GM19324 (cell line): ENCODE results near the gene CHRNA7.

Experiments
- ATAC-seq: cut with Tn5 transposase; IDR thresholded peaks from one replicate; pipeline ENCODE4 v1.9.1; 2021; ENCODE audit warnings: mild to moderate bottlenecking, moderate library complexity; ENCODE audit not compliant: unreplicated experiment, low FRiP score

CHRNA7 gene

GRCh38 chr15:32029862-32030781 is at the start of gene CHRNA7:
Gene CHRNA7, plus strand, starts transcription at chr15:32030515. Its CDS starts 80 bp downstream, at chr15:32030595.
- peak; percentile 48 for ATAC-seq

- no peak for ATAC-seq
Observed at GRCh38 chr15:31985607-31986006, 44.7 kb upstream of the CHRNA7 start.

- no peak for ATAC-seq
Observed at GRCh38 chr15:31993062-31993461, 37.3 kb upstream of the CHRNA7 start.

- no peak for ATAC-seq
Observed at GRCh38 chr15:31997711-31998110, 32.6 kb upstream of the CHRNA7 start.

- ATAC-seq, result no peak
Observed at GRCh38 chr15:32003558-32003957, 26.8 kb upstream of the CHRNA7 start.

GRCh38 chr15:32004249-32004648 is 26.1 kb upstream of the CHRNA7 start:
- no peak for ATAC-seq

- ATAC-seq, result no peak
Observed at GRCh38 chr15:32007355-32007960, 22.9 kb upstream of the CHRNA7 start.

- ATAC-seq, result no peak
Observed at GRCh38 chr15:32014953-32015352, 15.4 kb upstream of the CHRNA7 start.

- ATAC-seq, result no peak
Observed at GRCh38 chr15:32020156-32020555, 10.2 kb upstream of the CHRNA7 start.

- no peak for ATAC-seq
Observed at GRCh38 chr15:32028921-32029320, 1.4 kb upstream of the CHRNA7 start.

GRCh38 chr15:32029409-32029861 is 880 bp upstream of the CHRNA7 start:
- ATAC-seq, result no peak

- ATAC-seq, result peak; percentile 17
Observed at GRCh38 chr15:32030795-32031194, 480 bp downstream of the CHRNA7 start.

- no peak for ATAC-seq
Observed at GRCh38 chr15:32033186-32033890, 3.0 kb downstream of the CHRNA7 start.

- ATAC-seq, result no peak
Observed at GRCh38 chr15:32034106-32034505, 3.8 kb downstream of the CHRNA7 start.

GRCh38 chr15:32035285-32035684 is 5.0 kb downstream of the CHRNA7 start:
- ATAC-seq, result no peak

- ATAC-seq, result no peak
Observed at GRCh38 chr15:32036971-32037370, 6.7 kb downstream of the CHRNA7 start.

GRCh38 chr15:32041294-32041693 is 11.0 kb downstream of the CHRNA7 start:
- ATAC-seq, result no peak

GRCh38 chr15:32042269-32042972 is 12.1 kb downstream of the CHRNA7 start:
- no peak for ATAC-seq

- no peak for ATAC-seq
Observed at GRCh38 chr15:32053719-32054118, 23.4 kb downstream of the CHRNA7 start.

- no peak for ATAC-seq
Observed at GRCh38 chr15:32057876-32058425, 27.6 kb downstream of the CHRNA7 start.
